ENCODE measurements around the gene KRT7.

- TF ChIP-seq CTCF (IDR thresholded peaks at IDR 0.05; ENCODE audit: low read length) (no peak), EZH2 (IDR thresholded peaks at IDR 0.05; ENCODE audit: borderline replicate concordance, low read length) (no peak)
Measured at GRCh38 chr12:52245259-52245961, 12.4 kb downstream of the KRT7 start.

Data from OCI-LY1 (cell line).